Neural crest cell (in vitro differentiated cells): ENCODE data around the gene RASSF4. TPM values are rescaled to one million over a fixed set of nuclear protein-coding genes. Genes with fewer than 3 reads are reported as not detected.

ENCODE experiments used
- DNase-seq: peaks from one replicate; pipeline ENCODE4 v3.0.0; 2021; ENCODE audit warnings: low read depth, mixed read lengths, low spot score
- H3K27ac Mint-ChIP-seq: one replicate; pipeline ENCODE4 v1.8.0; 2021; ENCODE audit warnings: mild to moderate bottlenecking, mixed read lengths; ENCODE audit not compliant: unreplicated experiment
- H3K27me3 Mint-ChIP-seq: 2 replicates; pipeline ENCODE4 v1.8.0; 2021; ENCODE audit warnings: low read depth, mild to moderate bottlenecking, mixed read lengths
- H3K36me3 Mint-ChIP-seq: 2 replicates; pipeline ENCODE4 v1.8.0; 2021; ENCODE audit warnings: low read depth, mild to moderate bottlenecking, mixed read lengths
- H3K4me1 Mint-ChIP-seq: 2 replicates; pipeline ENCODE4 v1.8.0; 2021; ENCODE audit warnings: mixed read lengths
- H3K4me3 Mint-ChIP-seq: one replicate; pipeline ENCODE4 v1.8.0; 2021; ENCODE audit warnings: mild to moderate bottlenecking, mixed read lengths
- H3K9me3 Mint-ChIP-seq: 2 replicates; pipeline ENCODE4 v1.8.0; 2021; ENCODE audit warnings: mixed read lengths
- total RNA-seq: library from RNA; stranded (reverse); gene quantifications from 2 replicates; pipeline ENCODE4 v1.2.1, GENCODE V29; 2021
- TF ChIP-seq, protein P1 (sequence below): fragments of 200-600 bp; sonication (generic); conservative IDR thresholded peaks from 2 replicates; pipeline ENCODE4 v1.5.0; 2021; ENCODE audit warnings: antibody characterized with exemption, mild to moderate bottlenecking

Gene RASSF4
- total RNA-seq, 1 donor from 2014 or later, result 18.6 TPM

DNA sequence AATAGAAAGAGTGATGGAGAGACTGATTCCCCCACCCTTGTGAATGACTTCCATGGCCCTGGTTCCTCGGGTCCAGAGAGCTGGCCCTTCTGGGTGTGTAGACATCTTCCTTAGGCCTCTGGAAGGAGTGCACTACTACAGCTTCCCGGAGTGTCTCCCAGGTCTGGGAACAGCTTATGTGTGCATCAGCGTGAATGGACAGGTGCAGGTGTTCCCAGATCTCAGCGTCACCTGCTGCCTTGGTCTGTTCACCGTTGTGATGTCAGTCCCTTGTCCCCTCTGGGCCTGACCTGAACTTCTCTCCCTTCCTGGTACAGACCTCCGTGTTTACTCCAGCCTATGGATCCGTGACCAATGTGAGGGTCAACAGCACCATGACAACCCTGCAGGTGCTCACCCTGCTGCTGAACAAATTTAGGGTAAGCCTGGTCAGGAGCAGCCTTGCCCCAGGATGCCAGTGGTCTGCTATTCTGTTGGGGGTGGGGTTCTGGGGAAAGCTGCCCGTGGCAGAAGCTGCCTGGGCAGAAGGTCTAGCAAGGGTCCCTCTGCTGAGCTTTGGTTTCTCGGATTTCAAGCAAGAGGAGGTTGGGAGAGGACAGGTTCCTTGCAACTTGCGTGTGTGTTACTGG is 29.5 kb downstream of the RASSF4 start:
- no peak overlapping the region for H3K27ac Mint-ChIP-seq
- no peaks in the 10 kb centered on the region for H3K9me3 Mint-ChIP-seq
- TF ChIP-seq, protein P1, sequence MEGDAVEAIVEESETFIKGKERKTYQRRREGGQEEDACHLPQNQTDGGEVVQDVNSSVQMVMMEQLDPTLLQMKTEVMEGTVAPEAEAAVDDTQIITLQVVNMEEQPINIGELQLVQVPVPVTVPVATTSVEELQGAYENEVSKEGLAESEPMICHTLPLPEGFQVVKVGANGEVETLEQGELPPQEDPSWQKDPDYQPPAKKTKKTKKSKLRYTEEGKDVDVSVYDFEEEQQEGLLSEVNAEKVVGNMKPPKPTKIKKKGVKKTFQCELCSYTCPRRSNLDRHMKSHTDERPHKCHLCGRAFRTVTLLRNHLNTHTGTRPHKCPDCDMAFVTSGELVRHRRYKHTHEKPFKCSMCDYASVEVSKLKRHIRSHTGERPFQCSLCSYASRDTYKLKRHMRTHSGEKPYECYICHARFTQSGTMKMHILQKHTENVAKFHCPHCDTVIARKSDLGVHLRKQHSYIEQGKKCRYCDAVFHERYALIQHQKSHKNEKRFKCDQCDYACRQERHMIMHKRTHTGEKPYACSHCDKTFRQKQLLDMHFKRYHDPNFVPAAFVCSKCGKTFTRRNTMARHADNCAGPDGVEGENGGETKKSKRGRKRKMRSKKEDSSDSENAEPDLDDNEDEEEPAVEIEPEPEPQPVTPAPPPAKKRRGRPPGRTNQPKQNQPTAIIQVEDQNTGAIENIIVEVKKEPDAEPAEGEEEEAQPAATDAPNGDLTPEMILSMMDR, result no peak
- H3K27me3 Mint-ChIP-seq, result no peaks in the 10 kb centered on the region
- no peak overlapping the region for H3K4me3 Mint-ChIP-seq
- H3K36me3 Mint-ChIP-seq, result peaks cover 3% of the 10 kb centered on the region
- DNase-seq, result no peak
- H3K4me1 Mint-ChIP-seq, result peaks cover 26% of the 10 kb centered on the region

DNA sequence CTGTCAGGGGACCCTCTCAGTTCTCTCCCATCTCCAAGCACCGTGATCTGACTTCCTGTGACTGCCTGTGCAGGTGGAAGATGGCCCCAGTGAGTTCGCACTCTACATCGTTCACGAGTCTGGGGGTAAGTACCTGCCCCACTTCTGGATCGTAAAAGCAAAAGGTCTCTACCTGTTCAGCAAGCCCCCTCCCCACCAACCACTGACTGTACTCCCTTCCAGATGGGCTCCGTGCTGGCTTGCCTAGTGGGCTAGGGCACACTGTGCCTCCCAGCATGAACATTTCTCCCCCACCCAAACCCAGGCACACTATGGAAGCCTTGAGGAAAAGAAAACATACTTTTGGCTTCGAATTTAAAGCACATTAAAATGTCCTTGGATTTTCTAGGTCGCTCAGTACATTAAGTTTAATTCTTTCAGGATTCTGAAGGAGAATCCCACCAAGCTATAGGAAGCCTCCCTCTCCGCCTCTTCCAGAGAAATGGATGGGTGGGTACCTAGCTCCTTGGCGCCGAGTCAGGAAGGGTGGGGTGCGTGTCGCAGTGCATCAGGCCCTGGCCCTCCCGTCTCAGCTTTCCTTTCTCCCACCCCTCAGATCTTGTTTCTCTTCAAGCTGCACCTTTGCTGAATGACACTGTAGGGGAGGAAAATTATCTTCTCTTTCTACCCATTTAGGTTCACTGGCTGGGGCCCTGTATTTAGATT is 30.1 kb downstream of the RASSF4 start:
- H3K27me3 Mint-ChIP-seq, result no peaks in the 10 kb centered on the region
- peaks cover 3% of the 10 kb centered on the region for H3K36me3 Mint-ChIP-seq
- peaks cover 26% of the 10 kb centered on the region for H3K4me1 Mint-ChIP-seq
- H3K27ac Mint-ChIP-seq, result no peak overlapping the region
- no peak for DNase-seq
- TF ChIP-seq, protein P1, result no peak
- no peak overlapping the region for H3K4me3 Mint-ChIP-seq
- H3K9me3 Mint-ChIP-seq, result no peaks in the 10 kb centered on the region

DNA sequence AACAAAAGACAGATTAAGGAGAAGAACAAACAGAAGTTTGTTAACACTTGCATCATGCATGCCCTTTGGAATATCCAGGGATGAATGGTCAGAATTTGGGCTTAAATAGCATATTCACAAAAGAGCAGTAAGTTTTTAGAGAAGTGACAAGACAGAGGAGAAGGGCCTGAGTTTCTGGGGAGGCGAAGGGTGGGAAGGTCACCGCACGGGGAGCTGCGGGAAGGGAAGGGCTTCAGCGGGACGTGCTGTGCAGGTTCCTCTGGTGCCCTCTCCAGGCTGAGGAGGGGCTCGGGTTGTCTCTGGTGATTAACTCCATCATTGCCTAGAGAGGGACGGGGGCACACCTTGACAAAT is 30.7 kb downstream of the RASSF4 start:
- peaks cover 3% of the 10 kb centered on the region for H3K36me3 Mint-ChIP-seq
- no peak for DNase-seq
- H3K4me1 Mint-ChIP-seq, result peaks cover 26% of the 10 kb centered on the region
- H3K9me3 Mint-ChIP-seq, result no peaks in the 10 kb centered on the region
- TF ChIP-seq, protein P1, result peak; percentile 57
- no peak overlapping the region for H3K4me3 Mint-ChIP-seq
- H3K27me3 Mint-ChIP-seq, result no peaks in the 10 kb centered on the region
- H3K27ac Mint-ChIP-seq, result no peak overlapping the region

DNA sequence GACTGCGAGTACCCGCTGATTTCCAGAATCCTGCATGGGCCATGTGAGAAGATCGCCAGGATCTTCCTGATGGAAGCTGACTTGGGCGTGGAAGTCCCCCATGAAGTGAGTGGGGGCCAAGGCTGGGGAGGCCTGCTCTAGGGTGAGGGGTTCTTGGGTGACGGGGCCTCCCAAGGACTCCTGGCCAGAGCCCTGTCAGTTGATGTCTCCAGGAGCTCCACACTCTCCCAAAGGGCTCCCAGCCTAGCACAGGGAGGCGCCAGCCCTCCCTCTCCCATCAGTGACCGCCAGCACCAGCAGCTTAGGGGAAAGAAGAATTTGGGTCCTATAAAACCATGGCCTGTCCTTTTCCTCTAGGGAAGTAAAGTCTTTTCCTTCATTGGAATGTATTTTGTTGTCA is 31.4 kb downstream of the RASSF4 start:
- no peaks in the 10 kb centered on the region for H3K27me3 Mint-ChIP-seq
- no peak for DNase-seq
- TF ChIP-seq, protein P1, result no peak
- peaks cover 3% of the 10 kb centered on the region for H3K36me3 Mint-ChIP-seq
- H3K4me1 Mint-ChIP-seq, result peaks cover 29% of the 10 kb centered on the region
- H3K9me3 Mint-ChIP-seq, result no peaks in the 10 kb centered on the region
- H3K4me3 Mint-ChIP-seq, result no peak overlapping the region
- no peak overlapping the region for H3K27ac Mint-ChIP-seq

DNA sequence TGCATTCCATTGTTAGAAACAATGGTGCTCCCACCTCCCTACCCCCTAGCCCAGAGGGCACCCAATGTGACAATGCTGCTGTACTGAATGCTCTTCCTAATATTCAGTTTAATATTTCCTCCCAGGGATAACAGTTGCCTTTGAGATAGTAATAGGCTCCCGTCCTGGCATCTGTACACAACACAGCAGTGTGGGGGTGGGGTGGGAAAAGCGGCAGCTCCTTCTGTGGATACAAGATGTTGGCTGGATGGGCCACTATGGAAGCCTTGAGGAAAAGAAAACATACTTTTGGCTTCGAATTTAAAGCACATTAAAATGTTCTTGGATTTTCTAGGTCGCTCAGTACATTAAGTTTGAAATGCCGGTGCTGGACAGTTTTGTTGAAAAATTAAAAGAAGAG is 32.0 kb downstream of the RASSF4 start:
- TF ChIP-seq, protein P1, result no peak
- Mint-ChIP-seq H3K36me3 (peaks cover 3% of the 10 kb centered on the region), H3K27me3 (no peaks in the 10 kb centered on the region), H3K4me1 (peaks cover 23% of the 10 kb centered on the region), H3K27ac (no peak overlapping the region), H3K9me3 (no peaks in the 10 kb centered on the region), H3K4me3 (no peak overlapping the region)
- no peak for DNase-seq
